Central memory CD8-positive, alpha-beta T cell (primary cell): ENCODE data around the gene PRKAR1A.

Experiments
- ATAC-seq: fragments of 150-1000 bp; cut with Tn5 transposase; replicated peaks from 2 replicates; pipeline ENCODE4 v1.10.0; 2022; ENCODE audit warnings: mild to moderate bottlenecking, moderate FRiP score, moderate number of reproducible peaks; ENCODE audit not compliant: poor library complexity, severe bottlenecking; ENCODE audit errors: extremely low read depth
- DNase-seq, 2 donors: peaks; one replicate each; pipeline ENCODE4 v3.0.0; 2021; ENCODE audit warnings: low spot score in 2 of 2
- H3K27ac Mint-ChIP-seq: one replicate; pipeline ENCODE4 v1.8.0; 2022; ENCODE audit warnings: low read depth, mild to moderate bottlenecking, moderate library complexity, mixed read lengths
- H3K27me3 Mint-ChIP-seq: one replicate; pipeline ENCODE4 v1.8.0; 2022; ENCODE audit warnings: mixed read lengths
- H3K36me3 Mint-ChIP-seq: one replicate; pipeline ENCODE4 v1.8.0; 2022; ENCODE audit warnings: mild to moderate bottlenecking, moderate library complexity, mixed read lengths; ENCODE audit not compliant: insufficient read depth
- H3K4me1 Mint-ChIP-seq: one replicate; pipeline ENCODE4 v1.8.0; 2022; ENCODE audit warnings: mixed read lengths
- H3K4me3 Mint-ChIP-seq: one replicate; pipeline ENCODE4 v1.8.0; 2022; ENCODE audit warnings: mild to moderate bottlenecking, moderate library complexity, mixed read lengths
- H3K9me3 Mint-ChIP-seq: one replicate; pipeline ENCODE4 v1.8.0; 2022; ENCODE audit warnings: mixed read lengths

PRKAR1A gene

DNA sequence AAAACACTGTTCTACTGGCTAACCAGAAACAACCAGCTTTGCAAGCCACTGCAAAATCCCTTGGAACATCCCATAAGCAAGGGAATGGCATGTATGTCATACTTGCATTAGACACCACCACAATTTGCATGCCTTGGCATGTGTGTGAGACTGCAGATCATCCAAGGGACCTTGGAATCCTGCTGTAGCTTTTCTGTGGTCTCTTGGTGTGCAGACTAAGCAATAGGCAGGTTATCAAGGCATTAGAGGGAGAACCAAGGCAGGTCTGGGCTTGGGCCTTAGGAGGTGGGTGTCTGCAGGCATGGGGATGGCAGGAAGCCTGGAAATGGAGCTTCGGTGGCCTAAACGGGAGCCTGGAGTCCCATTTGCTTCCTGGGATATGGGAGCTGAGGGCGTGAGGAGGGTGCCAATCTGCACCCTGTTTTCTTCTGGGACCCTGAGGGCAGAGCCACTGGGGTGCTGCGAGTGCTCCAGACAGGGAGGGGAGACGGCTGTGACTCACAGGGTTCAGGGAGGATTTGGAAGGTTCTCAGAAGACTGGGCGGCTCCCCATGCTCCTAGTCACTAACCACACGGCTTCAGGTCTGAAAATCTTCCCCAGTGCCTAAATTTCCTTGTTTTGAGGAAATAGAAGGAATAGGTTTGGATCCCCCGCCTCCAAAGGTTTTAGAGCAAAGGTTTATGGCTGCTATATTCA lies 52.3 kb downstream of the PRKAR1A start:
- no peaks in the 10 kb centered on the region for H3K36me3 Mint-ChIP-seq
- no peak overlapping the region for H3K27ac Mint-ChIP-seq
- no peaks in the 10 kb centered on the region for H3K4me1 Mint-ChIP-seq
- no peak for DNase-seq
- H3K27me3 Mint-ChIP-seq: peaks cover 22% of the 10 kb centered on the region
- H3K4me3 Mint-ChIP-seq: no peak overlapping the region
- ATAC-seq: no peak
- H3K9me3 Mint-ChIP-seq: no peaks in the 10 kb centered on the region

DNA sequence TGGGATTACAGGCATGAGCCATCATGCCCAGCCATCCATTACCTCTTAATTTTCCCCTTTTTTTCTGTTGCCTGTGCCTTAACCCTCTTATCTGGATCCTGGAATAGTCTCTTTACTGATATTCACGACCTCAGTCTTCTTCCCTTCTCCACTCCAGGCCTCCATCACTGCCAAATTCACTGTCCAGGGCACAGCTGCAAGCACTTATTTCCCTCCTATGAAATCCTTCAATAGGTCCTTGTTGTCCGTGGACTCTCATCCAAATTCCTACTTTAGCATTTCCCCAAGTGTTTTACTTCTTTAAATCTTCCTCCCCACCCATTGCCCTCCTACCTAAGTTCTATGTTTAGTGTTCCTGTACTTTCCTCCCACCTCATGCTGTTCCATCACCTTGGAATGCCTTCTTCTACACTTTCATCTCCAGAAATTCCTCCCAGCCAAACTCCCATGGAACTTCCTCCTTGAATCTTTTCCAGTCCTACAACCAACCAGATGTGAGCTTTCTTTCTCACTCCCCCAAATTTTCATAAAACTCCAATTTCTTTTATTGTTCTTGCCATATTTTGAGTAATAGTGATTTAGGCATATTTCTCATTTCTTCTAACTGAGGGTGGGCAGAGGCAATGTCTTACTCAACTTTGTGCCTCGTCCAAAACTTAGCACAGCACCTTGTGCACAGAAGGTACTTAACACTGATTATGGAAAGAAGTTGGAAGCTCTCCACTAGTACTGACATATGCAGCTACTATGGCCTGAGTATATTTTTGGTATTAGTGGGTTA lies 53.6 kb downstream of the PRKAR1A start:
- Mint-ChIP-seq H3K9me3 (no peaks in the 10 kb centered on the region), H3K4me1 (no peaks in the 10 kb centered on the region), H3K36me3 (no peaks in the 10 kb centered on the region), H3K4me3 (no peak overlapping the region), H3K27ac (no peak overlapping the region), H3K27me3 (peaks cover 22% of the 10 kb centered on the region)
- ATAC-seq: no peak
- no peak for DNase-seq

DNA sequence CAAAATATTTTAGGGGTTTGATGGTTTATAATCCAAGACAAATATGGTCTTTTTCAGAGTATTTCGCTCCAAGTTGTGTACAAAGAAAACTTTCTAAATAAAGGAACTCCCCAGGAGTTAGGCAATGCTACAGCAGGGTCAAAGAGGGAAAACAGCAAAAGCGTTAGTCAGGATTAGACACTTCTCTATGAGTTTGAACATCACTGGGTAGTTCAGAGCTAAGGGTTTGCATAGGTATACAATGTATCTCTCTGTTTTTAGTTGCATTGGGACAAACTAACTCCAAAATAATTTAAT lies 54.2 kb downstream of the PRKAR1A start:
- no peak for ATAC-seq
- peaks cover 22% of the 10 kb centered on the region for H3K27me3 Mint-ChIP-seq
- DNase-seq: no peak
- H3K27ac Mint-ChIP-seq: no peak overlapping the region
- no peaks in the 10 kb centered on the region for H3K36me3 Mint-ChIP-seq
- H3K4me1 Mint-ChIP-seq: no peaks in the 10 kb centered on the region
- no peaks in the 10 kb centered on the region for H3K9me3 Mint-ChIP-seq
- H3K4me3 Mint-ChIP-seq: no peak overlapping the region

DNA sequence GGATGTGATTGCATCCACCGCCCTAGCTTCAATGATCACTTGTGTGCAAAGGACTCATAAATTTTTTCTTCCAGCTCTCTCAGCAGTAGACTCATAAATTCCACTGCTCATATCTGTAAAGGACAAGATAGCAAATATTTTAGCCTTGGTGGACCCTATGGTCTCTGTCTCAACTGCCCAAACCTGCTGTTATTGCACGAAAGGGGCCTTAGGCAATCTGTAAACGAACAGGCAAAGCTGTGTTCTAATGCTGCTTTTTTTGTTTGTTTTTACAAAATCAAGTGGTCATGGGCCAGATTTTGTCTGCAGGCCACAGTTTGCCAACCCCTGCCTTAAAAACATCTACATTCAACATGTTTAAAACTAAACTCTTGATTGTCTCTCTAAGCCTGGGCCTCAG lies 54.8 kb downstream of the PRKAR1A start:
- Mint-ChIP-seq H3K27me3 (peaks cover 22% of the 10 kb centered on the region), H3K36me3 (no peaks in the 10 kb centered on the region), H3K27ac (no peak overlapping the region), H3K4me1 (no peaks in the 10 kb centered on the region), H3K4me3 (no peak overlapping the region), H3K9me3 (no peaks in the 10 kb centered on the region)
- ATAC-seq: no peak
- no peak for DNase-seq

DNA sequence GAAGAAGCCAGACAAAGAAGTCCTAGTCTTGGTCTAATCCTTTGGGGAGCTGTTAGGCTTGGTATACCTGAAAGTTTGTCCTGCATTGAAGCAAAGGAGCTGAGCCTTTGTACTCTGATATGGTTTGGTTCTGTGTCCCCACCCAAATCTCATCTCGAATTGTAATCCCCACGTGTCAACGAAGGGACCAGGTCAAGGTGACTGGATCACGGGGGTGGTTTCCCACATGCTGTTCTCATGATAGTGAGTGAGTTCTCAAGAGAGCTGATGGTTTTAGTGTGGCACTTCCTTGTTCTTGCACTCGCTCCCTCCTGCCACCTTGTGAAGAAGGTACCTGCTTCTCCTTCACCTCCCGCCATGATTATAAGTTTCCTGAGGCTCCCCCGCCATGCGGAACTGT lies 55.4 kb downstream of the PRKAR1A start:
- no peak for DNase-seq
- ATAC-seq: no peak
- H3K36me3 Mint-ChIP-seq: no peaks in the 10 kb centered on the region
- H3K27ac Mint-ChIP-seq: no peak overlapping the region
- H3K4me3 Mint-ChIP-seq: no peak overlapping the region
- no peaks in the 10 kb centered on the region for H3K4me1 Mint-ChIP-seq
- H3K9me3 Mint-ChIP-seq: no peaks in the 10 kb centered on the region
- H3K27me3 Mint-ChIP-seq: peaks cover 22% of the 10 kb centered on the region

DNA sequence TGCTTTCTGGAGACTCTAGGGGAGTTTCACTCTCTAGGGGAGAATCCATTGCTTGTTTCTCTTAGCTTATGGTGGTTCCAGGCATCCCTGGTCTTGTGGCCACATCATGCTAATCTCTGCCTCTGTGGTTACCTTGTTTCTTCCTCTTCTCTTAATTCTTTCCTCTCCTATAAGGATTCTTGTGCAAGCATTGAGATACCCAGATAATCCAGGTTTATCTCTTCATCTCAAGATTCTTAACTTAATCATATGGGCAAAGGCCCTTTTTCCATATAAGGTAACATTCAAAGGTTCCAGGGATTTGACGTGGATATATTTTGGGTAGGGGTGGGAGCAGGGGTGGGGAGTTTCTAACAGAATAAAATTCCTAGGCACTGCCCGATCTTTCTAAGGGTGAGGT lies 56.4 kb downstream of the PRKAR1A start:
- Mint-ChIP-seq H3K27me3 (peaks cover 22% of the 10 kb centered on the region), H3K4me1 (no peaks in the 10 kb centered on the region), H3K4me3 (no peak overlapping the region), H3K36me3 (no peaks in the 10 kb centered on the region), H3K9me3 (no peaks in the 10 kb centered on the region), H3K27ac (no peak overlapping the region)
- DNase-seq (no peak), ATAC-seq (no peak)

DNA sequence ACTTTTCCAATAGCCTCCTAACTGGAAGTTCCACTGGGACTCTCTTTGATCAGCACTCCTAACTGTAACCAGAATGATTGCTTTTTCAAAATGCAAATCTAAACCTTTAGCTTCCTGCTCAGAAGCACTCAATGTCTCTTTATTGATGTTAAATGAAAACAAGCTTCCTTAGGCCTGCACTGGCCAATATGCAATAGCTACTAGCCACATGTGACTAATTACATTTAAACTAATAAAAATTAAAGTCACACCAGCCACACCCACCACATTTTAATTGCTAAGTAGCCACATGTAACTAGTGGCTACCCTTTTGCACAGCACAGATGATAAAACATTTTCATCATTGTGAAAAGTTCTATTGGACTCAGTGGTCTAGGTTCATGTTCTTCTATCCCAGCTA lies 57.1 kb downstream of the PRKAR1A start:
- Mint-ChIP-seq H3K4me3 (no peak overlapping the region), H3K36me3 (no peaks in the 10 kb centered on the region), H3K4me1 (no peaks in the 10 kb centered on the region), H3K27ac (no peak overlapping the region), H3K27me3 (peaks cover 22% of the 10 kb centered on the region), H3K9me3 (no peaks in the 10 kb centered on the region)
- ATAC-seq: no peak
- no peak for DNase-seq

DNA sequence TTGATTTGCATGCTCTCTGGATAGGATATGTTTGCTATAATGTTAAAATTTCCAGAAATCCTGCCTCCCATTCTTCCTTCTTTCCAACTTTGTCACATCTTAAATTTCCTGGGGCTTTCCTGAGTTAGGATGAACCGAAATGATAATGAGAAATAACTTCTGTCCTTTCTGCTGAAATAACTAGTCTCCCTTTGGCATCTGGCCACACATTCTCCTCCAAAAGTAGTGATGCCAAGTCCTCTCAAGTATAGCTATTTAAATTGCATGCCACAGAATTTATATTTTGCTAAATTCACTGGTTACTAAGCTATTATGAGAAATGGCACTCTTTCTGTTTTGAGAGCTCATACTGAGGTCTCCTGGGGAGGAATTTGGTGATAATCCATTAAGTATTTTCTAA lies 58.3 kb downstream of the PRKAR1A start:
- DNase-seq: no peak

DNA sequence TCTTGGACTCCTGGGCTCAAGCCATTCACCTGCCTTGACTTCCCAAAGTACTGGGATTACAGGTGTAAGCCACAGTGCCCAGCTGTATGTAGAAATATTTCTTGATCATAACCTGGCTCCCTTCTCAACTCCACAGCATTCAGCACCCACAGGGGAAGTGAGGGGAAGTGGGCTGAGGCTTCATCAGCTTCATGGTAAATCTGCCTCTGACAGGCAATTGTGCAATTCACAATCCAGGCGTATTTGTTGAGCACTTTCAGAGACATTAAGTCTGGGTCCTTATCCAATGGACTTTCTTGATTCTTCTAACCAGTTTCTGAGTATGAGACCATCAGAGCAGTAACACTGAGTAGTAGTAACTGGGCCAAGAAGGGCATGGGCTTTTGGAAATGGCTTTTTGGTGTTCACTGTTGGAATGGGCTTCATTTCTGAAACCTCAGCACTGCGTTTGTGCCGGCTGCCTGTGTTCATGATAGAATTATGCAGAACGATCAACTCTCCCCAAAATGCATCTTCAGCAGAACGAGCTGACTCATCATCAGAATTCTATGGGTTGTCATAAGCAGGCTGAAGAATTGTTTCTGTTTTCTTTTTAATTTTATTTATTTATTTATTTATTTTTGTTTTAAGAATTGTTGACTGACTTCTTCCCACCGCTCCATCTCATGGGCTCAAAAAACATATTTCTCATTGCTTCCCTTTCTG lies 60.1 kb downstream of the PRKAR1A start:
- Mint-ChIP-seq H3K36me3 (no peaks in the 10 kb centered on the region), H3K27ac (no peak overlapping the region), H3K4me1 (no peaks in the 10 kb centered on the region), H3K4me3 (no peak overlapping the region), H3K9me3 (no peaks in the 10 kb centered on the region), H3K27me3 (no peaks in the 10 kb centered on the region)
- no peak for ATAC-seq
- DNase-seq: no peak

More for the DNA sequence above, 58.3 kb downstream of the PRKAR1A start:
- Mint-ChIP-seq H3K4me1 (no peaks in the 10 kb centered on the region), H3K27ac (no peak overlapping the region), H3K9me3 (no peaks in the 10 kb centered on the region), H3K36me3 (no peaks in the 10 kb centered on the region), H3K4me3 (no peak overlapping the region), H3K27me3 (peaks cover 17% of the 10 kb centered on the region)
- ATAC-seq: no peak

DNA sequence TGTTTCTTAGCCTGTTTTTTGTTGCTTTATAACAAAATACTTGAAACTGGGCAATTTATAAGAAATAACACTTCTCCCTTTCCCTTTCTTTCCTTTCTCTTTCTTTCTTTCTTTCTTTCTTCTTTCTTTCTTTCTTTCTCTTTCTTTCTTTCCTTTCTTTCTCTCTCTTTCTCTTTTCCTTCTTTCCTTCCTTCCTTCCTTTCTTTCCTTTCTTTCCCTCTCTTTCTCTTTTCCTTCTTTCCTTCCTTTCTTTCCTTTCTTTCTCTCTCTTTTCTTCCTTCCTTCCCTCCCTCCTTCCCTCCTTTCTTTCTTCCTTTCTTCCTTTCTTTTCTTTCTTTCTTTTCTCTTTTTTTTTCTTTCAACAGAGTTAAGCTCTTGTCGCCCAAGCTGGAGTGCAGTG lies 61.1 kb downstream of the PRKAR1A start:
- H3K27me3 Mint-ChIP-seq: peaks cover under 1% of the 10 kb centered on the region
- ATAC-seq (no peak), DNase-seq (no peak)
- H3K4me1 Mint-ChIP-seq: no peaks in the 10 kb centered on the region
- H3K4me3 Mint-ChIP-seq: no peak overlapping the region
- no peaks in the 10 kb centered on the region for H3K9me3 Mint-ChIP-seq
- no peaks in the 10 kb centered on the region for H3K36me3 Mint-ChIP-seq
- H3K27ac Mint-ChIP-seq: no peak overlapping the region

DNA sequence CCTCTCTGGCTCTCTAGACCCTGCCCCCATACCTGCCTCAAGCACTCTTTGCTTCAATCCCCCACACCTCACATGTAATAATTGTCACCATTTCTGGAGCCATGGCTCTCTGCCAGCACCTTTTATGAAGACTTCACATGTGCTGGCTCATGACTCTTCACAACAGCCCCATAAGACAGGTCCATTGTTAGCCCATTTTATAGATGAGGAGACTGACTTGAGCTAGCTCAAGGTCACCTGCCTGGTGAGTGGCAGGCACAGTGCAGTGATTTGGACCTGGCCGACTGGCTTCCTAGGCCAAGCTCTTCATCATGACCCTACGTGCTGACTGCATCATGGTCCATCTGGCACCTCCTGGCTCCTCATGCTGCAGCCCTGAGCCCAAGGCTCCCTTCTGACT lies 63.9 kb downstream of the PRKAR1A start:
- ATAC-seq (no peak), DNase-seq (no peak)
- no peaks in the 10 kb centered on the region for H3K4me1 Mint-ChIP-seq
- H3K27me3 Mint-ChIP-seq: peaks cover 23% of the 10 kb centered on the region
- no peak overlapping the region for H3K4me3 Mint-ChIP-seq
- H3K36me3 Mint-ChIP-seq: no peaks in the 10 kb centered on the region
- H3K9me3 Mint-ChIP-seq: no peaks in the 10 kb centered on the region
- no peak overlapping the region for H3K27ac Mint-ChIP-seq

DNA sequence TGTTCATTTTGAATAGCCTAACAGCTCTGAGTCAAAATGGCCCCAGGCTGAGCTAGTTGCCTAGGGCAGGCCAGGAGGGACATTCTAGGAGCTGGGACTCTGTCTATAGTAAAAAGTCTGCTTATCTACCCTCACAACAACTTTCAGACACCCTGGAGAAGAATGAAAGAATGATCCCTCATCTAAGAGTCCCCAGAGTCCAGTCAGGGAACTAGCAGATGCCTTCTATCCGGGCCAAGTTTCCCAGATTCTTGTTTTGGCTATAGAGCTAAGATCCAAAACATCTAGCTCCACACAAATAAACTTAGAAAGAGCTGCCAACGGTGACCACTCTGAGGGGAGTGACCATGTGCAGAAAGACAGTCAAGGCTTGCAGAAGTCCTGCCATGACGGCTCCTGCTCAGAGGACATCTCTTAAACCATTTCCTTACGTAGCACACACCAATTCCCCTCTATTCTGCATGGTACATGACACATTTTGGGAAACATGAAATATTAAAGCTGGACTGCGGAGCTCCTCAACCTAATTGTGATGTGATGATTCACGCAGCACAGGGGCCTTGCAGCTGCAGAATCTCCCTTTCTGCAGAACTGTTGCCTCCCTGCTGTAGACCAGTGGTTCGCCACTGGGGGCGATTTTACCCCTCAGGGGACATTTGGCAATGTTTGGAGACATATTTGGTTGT lies 64.7 kb downstream of the PRKAR1A start:
- Mint-ChIP-seq H3K36me3 (no peaks in the 10 kb centered on the region), H3K4me3 (no peak overlapping the region), H3K27me3 (peaks cover 30% of the 10 kb centered on the region), H3K27ac (no peak overlapping the region), H3K4me1 (no peaks in the 10 kb centered on the region), H3K9me3 (no peaks in the 10 kb centered on the region)
- DNase-seq (no peak), ATAC-seq (no peak)

DNA sequence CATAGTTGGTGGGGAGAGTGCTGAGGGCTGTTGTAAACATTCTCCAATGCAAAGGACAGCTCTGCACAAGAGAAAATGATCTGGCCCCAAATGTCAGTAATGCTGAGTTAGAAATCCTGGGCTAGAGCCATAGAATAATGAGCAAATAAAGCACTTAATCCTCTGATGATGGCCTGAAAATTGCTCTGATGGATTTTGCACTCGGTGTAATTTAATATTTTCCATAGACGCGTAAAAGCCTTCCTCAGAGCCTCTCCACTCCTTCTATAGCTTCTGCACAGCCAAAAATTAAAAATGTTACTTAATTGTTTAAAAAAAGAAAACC lies 65.2 kb downstream of the PRKAR1A start:
- no peak for ATAC-seq
- H3K4me1 Mint-ChIP-seq: no peaks in the 10 kb centered on the region
- DNase-seq: no peak
- H3K27ac Mint-ChIP-seq: no peak overlapping the region
- peaks cover 35% of the 10 kb centered on the region for H3K27me3 Mint-ChIP-seq
- H3K36me3 Mint-ChIP-seq: no peaks in the 10 kb centered on the region
- no peaks in the 10 kb centered on the region for H3K9me3 Mint-ChIP-seq
- H3K4me3 Mint-ChIP-seq: no peak overlapping the region
